ENCODE measurements around the gene NLRP8. TPM values are rescaled to one million over a fixed set of nuclear protein-coding genes. Genes with fewer than 3 reads are reported as not detected.
A peak's percentile ranks its signal among the peaks of the same experiment; 100 is the strongest.

The NLRP8 gene
- total RNA-seq, 6 experiments from 2014 or later = not detected

DNA sequence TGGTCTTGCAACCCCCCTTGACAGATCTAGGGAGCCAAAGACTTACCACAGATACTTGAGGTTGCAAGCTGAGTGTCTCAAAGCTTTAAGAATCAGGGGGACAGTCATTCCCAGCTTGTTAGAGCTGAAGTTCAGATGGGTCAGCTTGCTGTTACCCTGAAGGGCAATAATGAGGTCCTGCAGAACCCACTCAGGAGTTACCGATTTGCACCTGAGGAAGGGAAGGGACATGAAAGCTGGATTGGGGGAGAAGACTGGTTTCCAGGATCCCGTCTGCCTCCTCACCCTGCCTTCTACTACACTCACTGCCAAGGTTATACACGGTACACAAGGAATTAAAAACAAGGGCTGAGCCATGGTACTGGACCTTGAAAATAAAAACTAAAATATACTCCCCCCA lies 39.9 kb upstream of the NLRP8 start:
- Histone ChIP-seq H3K27me3 (no peaks in the 10 kb centered on the region), H3K27ac (no peak overlapping the region), H3K36me3 (no peaks in the 10 kb centered on the region), H3K9me3 (no peaks in the 10 kb centered on the region), H3K4me1 (no peaks in the 10 kb centered on the region), H3K4me3 (no peak overlapping the region)
- WGBS (ENCODE audit: insufficient coverage, low coverage, low lambda C conversion rate, missing lambda C conversion rate) = 57% methylated on average over 3 of the region's 3 CpGs
- DNase-seq (no peak), ATAC-seq (no peak)
- TF ChIP-seq POLR2A (IDR thresholded peaks at IDR 0.05) = no peak
- TF ChIP-seq, protein P1, sequence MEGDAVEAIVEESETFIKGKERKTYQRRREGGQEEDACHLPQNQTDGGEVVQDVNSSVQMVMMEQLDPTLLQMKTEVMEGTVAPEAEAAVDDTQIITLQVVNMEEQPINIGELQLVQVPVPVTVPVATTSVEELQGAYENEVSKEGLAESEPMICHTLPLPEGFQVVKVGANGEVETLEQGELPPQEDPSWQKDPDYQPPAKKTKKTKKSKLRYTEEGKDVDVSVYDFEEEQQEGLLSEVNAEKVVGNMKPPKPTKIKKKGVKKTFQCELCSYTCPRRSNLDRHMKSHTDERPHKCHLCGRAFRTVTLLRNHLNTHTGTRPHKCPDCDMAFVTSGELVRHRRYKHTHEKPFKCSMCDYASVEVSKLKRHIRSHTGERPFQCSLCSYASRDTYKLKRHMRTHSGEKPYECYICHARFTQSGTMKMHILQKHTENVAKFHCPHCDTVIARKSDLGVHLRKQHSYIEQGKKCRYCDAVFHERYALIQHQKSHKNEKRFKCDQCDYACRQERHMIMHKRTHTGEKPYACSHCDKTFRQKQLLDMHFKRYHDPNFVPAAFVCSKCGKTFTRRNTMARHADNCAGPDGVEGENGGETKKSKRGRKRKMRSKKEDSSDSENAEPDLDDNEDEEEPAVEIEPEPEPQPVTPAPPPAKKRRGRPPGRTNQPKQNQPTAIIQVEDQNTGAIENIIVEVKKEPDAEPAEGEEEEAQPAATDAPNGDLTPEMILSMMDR (IDR thresholded peaks at IDR 0.05) = no peak
- intact Hi-C loops (cut with DNase I) = no loop called here

DNA sequence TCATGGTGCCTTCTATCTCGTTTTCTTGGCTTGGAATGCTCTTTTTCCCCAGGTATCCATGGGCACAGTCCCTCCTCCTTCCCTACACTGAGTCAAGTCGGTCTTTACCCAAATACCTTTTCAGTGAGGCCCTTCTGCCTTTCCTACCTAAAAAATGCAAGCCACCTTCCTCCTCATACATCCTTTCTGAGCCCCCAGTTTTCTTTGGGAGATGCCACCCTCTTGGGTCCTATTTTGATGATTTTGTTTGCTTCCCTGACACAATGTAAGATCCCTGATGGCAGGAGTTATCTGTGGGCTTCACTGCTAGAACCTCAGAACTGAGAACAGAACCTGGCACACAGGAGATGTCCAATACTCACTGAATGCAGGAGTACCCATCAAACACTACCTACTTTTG lies 37.8 kb upstream of the NLRP8 start:
- TF ChIP-seq POLR2A (IDR thresholded peaks at IDR 0.05) = no peak
- TF ChIP-seq, protein P1 (IDR thresholded peaks at IDR 0.05) = no peak
- H3K4me1 ChIP-seq = no peaks in the 10 kb centered on the region
- H3K27me3 ChIP-seq = no peaks in the 10 kb centered on the region
- 35% methylated on average over 2 of the region's 2 CpGs for WGBS (ENCODE audit: insufficient coverage, low coverage, low lambda C conversion rate, missing lambda C conversion rate)
- intact Hi-C loops (cut with DNase I) = no loop called here
- no peak overlapping the region for H3K27ac ChIP-seq
- ATAC-seq = no peak
- DNase-seq = no peak
- H3K4me3 ChIP-seq = no peak overlapping the region
- no peaks in the 10 kb centered on the region for H3K36me3 ChIP-seq
- H3K9me3 ChIP-seq = no peaks in the 10 kb centered on the region

DNA sequence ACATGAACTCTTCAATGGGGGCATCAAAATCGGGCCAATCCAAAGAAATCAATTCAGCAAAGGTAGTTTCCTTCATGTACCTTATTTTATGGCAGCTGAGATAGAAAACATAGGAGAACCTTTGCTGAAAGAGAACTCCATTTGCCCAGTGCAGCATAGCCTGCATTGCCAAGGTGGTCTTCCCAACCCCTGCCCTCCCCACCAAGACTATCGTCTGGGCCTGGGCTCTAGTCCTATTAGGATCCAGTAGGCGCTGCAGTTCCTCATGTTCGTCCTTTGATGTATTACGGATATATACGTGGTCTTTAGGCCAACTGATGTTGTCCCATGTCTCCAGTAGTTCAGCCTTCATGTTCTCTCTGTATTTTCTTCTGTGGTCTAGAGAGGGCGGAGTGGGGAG lies 34.7 kb upstream of the NLRP8 start:
- ATAC-seq (no peak), DNase-seq (no peak)
- WGBS (ENCODE audit: insufficient coverage, low coverage, low lambda C conversion rate, missing lambda C conversion rate) = 56% methylated on average over 6 of the region's 7 CpGs
- H3K27me3 ChIP-seq = no peaks in the 10 kb centered on the region
- H3K9me3 ChIP-seq = no peaks in the 10 kb centered on the region
- H3K4me1 ChIP-seq = no peaks in the 10 kb centered on the region
- no peaks in the 10 kb centered on the region for H3K36me3 ChIP-seq
- TF ChIP-seq, protein P1 (IDR thresholded peaks at IDR 0.05) = no peak
- TF ChIP-seq POLR2A (IDR thresholded peaks at IDR 0.05) = no peak
- H3K27ac ChIP-seq = no peak overlapping the region
- intact Hi-C loops (cut with DNase I) = no loop called here
- H3K4me3 ChIP-seq = no peak overlapping the region

DNA sequence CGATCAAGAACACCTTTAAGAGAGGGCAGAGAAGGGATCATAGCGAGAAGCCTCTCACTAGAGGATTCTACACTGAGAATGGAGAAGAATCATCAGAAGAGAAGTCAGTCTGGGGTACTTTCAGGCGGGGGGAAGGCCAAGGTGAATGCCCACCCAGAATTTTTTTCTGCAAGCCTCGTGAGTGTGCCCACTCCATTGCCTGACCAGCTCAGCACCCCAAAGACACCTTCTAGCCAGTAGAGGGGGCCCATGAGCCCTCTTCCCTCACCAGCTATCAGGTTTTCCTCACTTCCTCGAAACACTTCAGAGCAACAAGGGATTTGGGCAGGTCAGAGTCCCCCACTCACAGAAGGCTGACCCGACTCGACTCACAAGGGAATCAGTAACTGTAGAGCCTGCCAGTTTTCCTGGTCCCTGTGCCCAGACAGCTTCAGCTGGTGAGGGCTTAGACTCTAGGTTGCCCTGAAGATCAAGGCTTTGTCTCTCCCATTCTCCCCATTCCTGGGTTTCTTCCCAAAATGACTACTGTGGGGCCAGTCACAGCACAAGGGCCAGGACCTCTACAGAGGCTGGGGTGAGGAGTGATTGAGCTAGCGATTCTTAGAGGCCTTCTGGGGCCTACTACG lies 33.9 kb upstream of the NLRP8 start:
- ATAC-seq (no peak), DNase-seq (no peak)
- intact Hi-C loops (cut with DNase I) = no loop called here
- Histone ChIP-seq H3K9me3 (no peaks in the 10 kb centered on the region), H3K4me3 (no peak overlapping the region), H3K36me3 (no peaks in the 10 kb centered on the region), H3K27ac (no peak overlapping the region), H3K27me3 (no peaks in the 10 kb centered on the region), H3K4me1 (no peaks in the 10 kb centered on the region)
- 41% methylated on average over 9 of the region's 9 CpGs for WGBS (ENCODE audit: insufficient coverage, low coverage, low lambda C conversion rate, missing lambda C conversion rate)
- TF ChIP-seq, protein P1 (IDR thresholded peaks at IDR 0.05) = peak in 2 of 4 donors; percentile 16 to 37
- TF ChIP-seq POLR2A (IDR thresholded peaks at IDR 0.05) = no peak

DNA sequence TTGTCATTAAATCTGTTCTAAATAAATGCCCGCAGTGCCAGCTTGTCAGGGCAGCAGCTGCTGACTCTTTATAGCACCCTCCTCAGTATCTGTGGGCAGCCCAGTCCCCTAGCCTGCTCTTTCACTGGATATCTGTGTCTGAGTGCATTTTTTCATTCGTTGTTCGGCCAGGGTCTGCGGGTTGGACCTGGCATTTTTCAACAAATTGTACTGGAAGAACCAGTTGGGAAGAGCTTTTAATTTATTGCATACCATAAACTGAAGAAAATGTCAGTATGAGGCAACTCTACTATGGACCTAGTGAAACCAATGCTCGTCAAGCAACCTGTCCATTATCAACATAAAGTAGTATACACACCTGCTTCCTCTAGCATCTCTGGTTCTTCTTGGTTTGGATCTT lies 24.1 kb upstream of the NLRP8 start:
- Histone ChIP-seq H3K4me1 (no peaks in the 10 kb centered on the region), H3K27me3 (no peaks in the 10 kb centered on the region), H3K4me3 (no peak overlapping the region), H3K36me3 (no peaks in the 10 kb centered on the region), H3K27ac (no peak overlapping the region), H3K9me3 (no peaks in the 10 kb centered on the region)
- TF ChIP-seq POLR2A (IDR thresholded peaks at IDR 0.05) = no peak
- TF ChIP-seq, protein P1 (IDR thresholded peaks at IDR 0.05) = no peak
- ATAC-seq (no peak), DNase-seq (no peak)
- WGBS (ENCODE audit: insufficient coverage, low coverage, low lambda C conversion rate, missing lambda C conversion rate) = 34% methylated on average over 4 of the region's 5 CpGs
- intact Hi-C loops (cut with DNase I) = no loop called here

Data from right lobe of liver (tissue), 6 donors.